OCI-LY3 (cell line): ENCODE data around the gene CHADL.

Experiments used
- CTCF ChIP-seq: fragments of 200-600, 300-600 bp; sonication (generic); IDR thresholded peaks from 2 replicates; pipeline ENCODE4 v1.5.1; 2014; ENCODE audit warnings: antibody characterized with exemption, low read length, low read depth
- EZH2phosphoT487 ChIP-seq: fragments of 200-600 bp; shearing (Covaris generic); IDR thresholded peaks from 2 replicates; pipeline ENCODE4 v1.6.1; 2018; ENCODE audit warnings: antibody characterized with exemption, mixed run types, low read depth

GRCh38 chr22:41242396-41243117 lies 1.8 kb upstream of the CHADL start:
- TF ChIP-seq CTCF (no peak), EZH2phosphoT487 (no peak)
